ENCODE data around the gene CNTF. TPM values are rescaled to one million over a fixed set of nuclear protein-coding genes. Genes with fewer than 3 reads are reported as not detected.

CNTF gene
- total RNA-seq, 2 experiments from 2014 or later: 1.3 to 1.6 TPM

- peaks cover 14% of the 10 kb centered on the region for H3K9me3 Mint-ChIP-seq
- intact Hi-C loops (cut with micrococcal nuclease): no loop called here
- no peak overlapping the region for H3K4me3 Mint-ChIP-seq
- no peaks in the 10 kb centered on the region for H3K27me3 Mint-ChIP-seq
- no peak for DNase-seq
- H3K36me3 Mint-ChIP-seq: peaks cover 6% of the 10 kb centered on the region
- no peak overlapping the region for H3K27ac Mint-ChIP-seq
- H3K4me1 Mint-ChIP-seq (ENCODE audit: low read depth): no peaks in the 10 kb centered on the region
- CTCF ChIA-PET: interaction anchor here (1.1 kb wide), 1 partner anchor 28 kb away, joined by 3 read pairs; no protein-coding TSS in a partner anchor
- POLR2A ChIA-PET: no interaction called here
These were observed 24.8 kb downstream of the CNTF start for GRCh38 chr11:58647141-58647699.

- peaks cover 14% of the 10 kb centered on the region for H3K9me3 Mint-ChIP-seq
- H3K27me3 Mint-ChIP-seq: no peaks in the 10 kb centered on the region
- no peak overlapping the region for H3K4me3 Mint-ChIP-seq
- peaks cover 6% of the 10 kb centered on the region for H3K36me3 Mint-ChIP-seq
- H3K27ac Mint-ChIP-seq: no peak overlapping the region
- DNase-seq: no peak
- CTCF ChIA-PET: no interaction called here
- POLR2A ChIA-PET: no interaction called here
- no peaks in the 10 kb centered on the region for H3K4me1 Mint-ChIP-seq (ENCODE audit: low read depth)
- intact Hi-C loops (cut with micrococcal nuclease): no loop called here
These were observed 25.4 kb downstream of the CNTF start for GRCh38 chr11:58647866-58648265.

- ChIA-PET POLR2A (no interaction called here), CTCF (no interaction called here)
- intact Hi-C loops (cut with micrococcal nuclease): loop anchor here (10.0 kb wide), 2 partner anchors 275 to 495 kb away; partner anchors contain the start of gene FAM111A
- Mint-ChIP-seq H3K27ac (no peak overlapping the region), H3K27me3 (peaks cover 1% of the 10 kb centered on the region), H3K4me1 (ENCODE audit: low read depth) (peaks cover 10% of the 10 kb centered on the region), H3K9me3 (peaks cover 14% of the 10 kb centered on the region), H3K4me3 (no peak overlapping the region), H3K36me3 (peaks cover 6% of the 10 kb centered on the region)
- no peak for DNase-seq
These were observed 27.2 kb downstream of the CNTF start for GRCh38 chr11:58649623-58650022.

GRCh38 chr11:58650496-58650895, 28.0 kb downstream of the CNTF start:
- no peak for DNase-seq
- ChIA-PET CTCF (interaction anchor here (0.7 kb wide), 1 partner anchor 25 kb away, joined by 3 read pairs; no protein-coding TSS in a partner anchor), POLR2A (no interaction called here)
- intact Hi-C loops (cut with micrococcal nuclease): loop anchor here (10.0 kb wide), 2 partner anchors 274 to 494 kb away; partner anchors contain the start of gene FAM111A
- Mint-ChIP-seq H3K27ac (no peak overlapping the region), H3K36me3 (peaks cover 6% of the 10 kb centered on the region), H3K4me3 (no peak overlapping the region), H3K4me1 (ENCODE audit: low read depth) (peaks cover 18% of the 10 kb centered on the region), H3K27me3 (peaks cover 1% of the 10 kb centered on the region), H3K9me3 (peaks cover 12% of the 10 kb centered on the region)

GRCh38 chr11:58652726-58653280, 30.3 kb downstream of the CNTF start:
- POLR2A ChIA-PET: no interaction called here

GRCh38 chr11:58654079-58654907, 31.8 kb downstream of the CNTF start:
- Mint-ChIP-seq H3K9me3 (no peaks in the 10 kb centered on the region), H3K4me3 (no peak overlapping the region), H3K27ac (no peak overlapping the region), H3K4me1 (ENCODE audit: low read depth) (peaks cover 18% of the 10 kb centered on the region), H3K36me3 (no peaks in the 10 kb centered on the region), H3K27me3 (peaks cover 1% of the 10 kb centered on the region)
- intact Hi-C loops (cut with micrococcal nuclease): loop anchor here (1.0 to 10.0 kb wide), 4 partner anchors 21 to 491 kb away; partner anchors contain the start of gene FAM111A
- peak; percentile 85 for DNase-seq
- ChIA-PET CTCF (interaction anchor here (0.9 to 3.7 kb wide), 20 partner anchors 9 to 504 kb away, joined by 3 to 26 read pairs (median 6); partner anchors contain the start of gene LPXN), POLR2A (no interaction called here)

More at GRCh38 chr11:58652726-58653280, 30.3 kb downstream of the CNTF start:
- H3K4me3 Mint-ChIP-seq: no peak overlapping the region
- H3K4me1 Mint-ChIP-seq (ENCODE audit: low read depth): peaks cover 18% of the 10 kb centered on the region
- intact Hi-C loops (cut with micrococcal nuclease): loop anchor here (10.0 kb wide), 2 partner anchors 272 to 492 kb away; partner anchors contain the start of gene FAM111A
- CTCF ChIA-PET: interaction anchor here (0.7 to 3.7 kb wide), 10 partner anchors 13 to 505 kb away, joined by 3 to 26 read pairs (median 8); no protein-coding TSS in a partner anchor
- H3K9me3 Mint-ChIP-seq: no peaks in the 10 kb centered on the region
- no peak overlapping the region for H3K27ac Mint-ChIP-seq
- H3K36me3 Mint-ChIP-seq: no peaks in the 10 kb centered on the region
- no peak for DNase-seq
- H3K27me3 Mint-ChIP-seq: peaks cover 1% of the 10 kb centered on the region

GRCh38 chr11:58654908-58655296, 32.4 kb downstream of the CNTF start:
- Mint-ChIP-seq H3K27ac (no peak overlapping the region), H3K27me3 (peaks cover 1% of the 10 kb centered on the region), H3K4me3 (no peak overlapping the region), H3K4me1 (ENCODE audit: low read depth) (peaks cover 18% of the 10 kb centered on the region), H3K36me3 (no peaks in the 10 kb centered on the region), H3K9me3 (no peaks in the 10 kb centered on the region)
- DNase-seq: no peak
- CTCF ChIA-PET: interaction anchor here (0.6 to 3.7 kb wide), 19 partner anchors 9 to 504 kb away, joined by 3 to 26 read pairs (median 5); partner anchors contain the start of gene LPXN
- intact Hi-C loops (cut with micrococcal nuclease): loop anchor here (1.0 to 10.0 kb wide), 5 partner anchors 20 to 490 kb away; partner anchors contain the start of gene FAM111A
- POLR2A ChIA-PET: interaction anchor here (0.6 kb wide), 1 partner anchor 78 kb away, joined by 3 read pairs; no protein-coding TSS in a partner anchor

- no peaks in the 10 kb centered on the region for H3K36me3 Mint-ChIP-seq
- H3K4me3 Mint-ChIP-seq: no peak overlapping the region
- intact Hi-C loops (cut with micrococcal nuclease): loop anchor here (10.0 kb wide), 2 partner anchors 268 to 488 kb away; partner anchors contain the start of gene FAM111A
- H3K27me3 Mint-ChIP-seq: peaks cover 1% of the 10 kb centered on the region
- H3K9me3 Mint-ChIP-seq: no peaks in the 10 kb centered on the region
- H3K4me1 Mint-ChIP-seq (ENCODE audit: low read depth): peaks cover 18% of the 10 kb centered on the region
- no peak for DNase-seq
- ChIA-PET CTCF (no interaction called here), POLR2A (no interaction called here)
- no peak overlapping the region for H3K27ac Mint-ChIP-seq
These were observed 33.9 kb downstream of the CNTF start for GRCh38 chr11:58656348-58656747.

GRCh38 chr11:58658623-58659022, 36.2 kb downstream of the CNTF start:
- Mint-ChIP-seq H3K27me3 (peaks cover 7% of the 10 kb centered on the region), H3K27ac (no peak overlapping the region), H3K4me3 (no peak overlapping the region), H3K9me3 (no peaks in the 10 kb centered on the region), H3K36me3 (no peaks in the 10 kb centered on the region), H3K4me1 (ENCODE audit: low read depth) (peaks cover 18% of the 10 kb centered on the region)
- DNase-seq: no peak
- ChIA-PET POLR2A (no interaction called here), CTCF (no interaction called here)
- intact Hi-C loops (cut with micrococcal nuclease): loop anchor here (10.0 kb wide), 2 partner anchors 266 to 486 kb away; partner anchors contain the start of gene FAM111A

GRCh38 chr11:58659404-58659803, 36.9 kb downstream of the CNTF start:
- H3K27ac Mint-ChIP-seq: no peak overlapping the region
- intact Hi-C loops (cut with micrococcal nuclease): loop anchor here (10.0 kb wide), 2 partner anchors 265 to 485 kb away; partner anchors contain the start of gene FAM111A
- no peak for DNase-seq

GRCh38 chr11:58659910-58660570, 37.6 kb downstream of the CNTF start:
- ChIA-PET CTCF (interaction anchor here (0.6 to 1.3 kb wide), 2 partner anchors 16 to 128 kb away, joined by 3 read pairs; no protein-coding TSS in a partner anchor), POLR2A (no interaction called here)
- DNase-seq: no peak
- H3K4me1 Mint-ChIP-seq (ENCODE audit: low read depth): peaks cover 4% of the 10 kb centered on the region
- H3K4me3 Mint-ChIP-seq: no peak overlapping the region
- intact Hi-C loops (cut with micrococcal nuclease): loop anchor here (10.0 kb wide), 2 partner anchors 265 to 485 kb away; partner anchors contain the start of gene FAM111A
- no peak overlapping the region for H3K27ac Mint-ChIP-seq
- H3K27me3 Mint-ChIP-seq: peaks cover 11% of the 10 kb centered on the region
- no peaks in the 10 kb centered on the region for H3K9me3 Mint-ChIP-seq
- H3K36me3 Mint-ChIP-seq: no peaks in the 10 kb centered on the region

More at GRCh38 chr11:58659404-58659803, 36.9 kb downstream of the CNTF start:
- H3K9me3 Mint-ChIP-seq: no peaks in the 10 kb centered on the region
- H3K4me3 Mint-ChIP-seq: no peak overlapping the region
- POLR2A ChIA-PET: no interaction called here
- CTCF ChIA-PET: interaction anchor here (1.3 kb wide), 1 partner anchor 17 kb away, joined by 3 read pairs; no protein-coding TSS in a partner anchor
- H3K27me3 Mint-ChIP-seq: peaks cover 10% of the 10 kb centered on the region
- peaks cover 10% of the 10 kb centered on the region for H3K4me1 Mint-ChIP-seq (ENCODE audit: low read depth)
- H3K36me3 Mint-ChIP-seq: no peaks in the 10 kb centered on the region
